SK-N-SH (cell line): Measurements from ENCODE around the gene ARHGEF17. TPM values are rescaled to one million over a fixed set of nuclear protein-coding genes. Genes with fewer than 3 reads are reported as not detected.

ENCODE experiments used
- CTCF ChIA-PET: fragments of 300-600, 350-600 bp; formaldehyde crosslinking; extraction: SDS; loops from one replicate; lab custom pipeline; 2021; lab: Yijun Ruan, JAX
- POLR2A ChIA-PET: fragments of 350-600 bp; sonication (Branson Sonifier 250); formaldehyde crosslinking; extraction: SDS; loops from one replicate; lab custom pipeline; 2020; ENCODE audit warnings: antibody characterized with exemption, inconsistent platforms; lab: Yijun Ruan, JAX
- DNase-seq: peaks from one replicate; pipeline ENCODE4 v3.0.0; 2012
- H2AFZ ChIP-seq: fragments of 200-600 bp; sonication (generic); 2 replicates; pipeline ENCODE4 v1.8.1; 2016; ENCODE audit warnings: antibody characterized with exemption, mild to moderate bottlenecking, low read depth
- H3F3A ChIP-seq: fragments of 200-600 bp; sonication (generic); replicated peaks from 2 replicates; pipeline ENCODE3; 2016; ENCODE audit warnings: antibody characterized with exemption, mild to moderate bottlenecking; ENCODE audit not compliant: insufficient read depth
- H3K27ac ChIP-seq, 2 experiments: fragments of 200-500 bp in 1 of 2; fragments of 200-600 bp in 1 of 2; sonication (Bioruptor generic) in 1 of 2; sonication (generic), shearing (Covaris generic) in 1 of 2; 2 replicates each; pipeline versions ENCODE4 v1.5.1 to v1.6.1; 2014 to 2016; ENCODE audit warnings: low read depth in 2 of 2, inconsistent platforms in 1 of 2, low read length in 1 of 2, mild to moderate bottlenecking in 1 of 2, mixed read lengths in 1 of 2
- H3K27me3 ChIP-seq: fragments of 200-600 bp; sonication (generic), shearing (Covaris generic); 2 replicates; pipeline ENCODE4 v1.6.1; 2016; ENCODE audit warnings: mixed run types; ENCODE audit not compliant: insufficient read depth
- H3K36me3 ChIP-seq, 2 experiments: fragments of 200-500 bp in 1 of 2; fragments of 200-600 bp in 1 of 2; sonication (Bioruptor generic) in 1 of 2; sonication (generic) in 1 of 2; replicated peaks in 1 of 2; 2 replicates each; pipeline versions ENCODE3 to v1.5.1; 2014 to 2016; ENCODE audit warnings: low read length in 1 of 2, mild to moderate bottlenecking in 1 of 2; ENCODE audit not compliant: insufficient read depth in 2 of 2, control insufficient read depth in 1 of 2
- H3K4me1 ChIP-seq, 2 experiments: fragments of 200-500 bp in 1 of 2; fragments of 200-600 bp in 1 of 2; sonication (Bioruptor generic) in 1 of 2; sonication (generic), shearing (Covaris generic) in 1 of 2; 2 replicates each; pipeline versions ENCODE4 v1.5.1 to v1.6.1; 2014 to 2016; ENCODE audit warnings: low read depth in 1 of 2, low read length in 1 of 2, mixed run types in 1 of 2; ENCODE audit not compliant: insufficient read depth in 2 of 2, control insufficient read depth in 1 of 2
- H3K4me2 ChIP-seq: fragments of 200-600 bp; sonication (generic), shearing (Covaris generic); 2 replicates; pipeline ENCODE4 v1.6.1; 2017; ENCODE audit warnings: mixed run types
- H3K4me3 ChIP-seq, 2 experiments: fragments of 200-500 bp in 1 of 2; fragments of 200-600 bp in 1 of 2; sonication (Bioruptor generic) in 1 of 2; sonication (generic), shearing (Covaris generic) in 1 of 2; 2 replicates each; pipeline versions ENCODE4 v1.5.1 to v1.8.1; 2014 to 2016; ENCODE audit warnings: low read depth in 2 of 2, inconsistent platforms in 1 of 2, low read length in 1 of 2, mild to moderate bottlenecking in 1 of 2, mixed read lengths in 1 of 2, moderate library complexity in 1 of 2
- H3K79me2 ChIP-seq: fragments of 200-600 bp; sonication (generic); 2 replicates; pipeline ENCODE4 v1.8.1; 2017; ENCODE audit warnings: mild to moderate bottlenecking; ENCODE audit not compliant: insufficient read depth
- H3K9ac ChIP-seq: fragments of 200-600 bp; sonication (generic); 2 replicates; pipeline ENCODE4 v1.6.1; 2017; ENCODE audit warnings: mixed run types
- H3K9me2 ChIP-seq: fragments of 200-600 bp; sonication (generic); 2 replicates; pipeline ENCODE4 v1.6.1; 2017; ENCODE audit warnings: mixed run types
- H3K9me3 ChIP-seq: fragments of 200-600 bp; sonication (generic); 2 replicates; pipeline ENCODE4 v1.6.1; 2017; ENCODE audit warnings: mixed run types, mild to moderate bottlenecking, moderate library complexity
- H4K20me1 ChIP-seq: fragments of 200-600 bp; sonication (generic); 2 replicates; pipeline ENCODE4 v1.6.1; 2017; ENCODE audit warnings: mild to moderate bottlenecking, mixed run types; ENCODE audit not compliant: insufficient read depth
- EP300 ChIP-seq, 2 experiments: IDR thresholded peaks; 2 replicates each; pipeline versions ENCODE4 v1.4.0 to v1.6.1; 2012; ENCODE audit warnings: borderline replicate concordance in 1 of 2, low read depth in 1 of 2, low read length in 1 of 2
- GATA2 ChIP-seq: sonication (generic); formaldehyde crosslinking; IDR thresholded peaks from 2 replicates; pipeline ENCODE4 v1.5.0; 2020; ENCODE audit warnings: mild to moderate bottlenecking, missing genetic modification reagents
- IRF3 ChIP-seq: fragments of 150-350 bp; IDR thresholded peaks from 2 replicates; pipeline ENCODE4 v1.6.1; 2016; ENCODE audit warnings: mild to moderate bottlenecking, low read depth, low read length
- JUND ChIP-seq: IDR thresholded peaks from 2 replicates; pipeline ENCODE4 v1.4.0; 2012
- MAX ChIP-seq: IDR thresholded peaks from 2 replicates; pipeline ENCODE4 v1.4.0; 2012; ENCODE audit warnings: low read depth
- NRF1 ChIP-seq: IDR thresholded peaks from 2 replicates; pipeline ENCODE4 v1.6.1; 2012; ENCODE audit warnings: low read depth, mild to moderate bottlenecking, low read length
- POLR2AphosphoS5 ChIP-seq: IDR thresholded peaks from 2 replicates; pipeline ENCODE4 v1.6.1; 2012; ENCODE audit warnings: low read depth, low read length
- RCOR1 ChIP-seq: fragments of 150-350 bp; IDR thresholded peaks from 2 replicates; pipeline ENCODE4 v1.6.1; 2017; ENCODE audit warnings: antibody characterized with exemption, low read length
- REST ChIP-seq: IDR thresholded peaks from 2 replicates; pipeline ENCODE4 v1.6.1; 2012; ENCODE audit warnings: mild to moderate bottlenecking, low read depth, low read length, moderate library complexity
- TCF12 ChIP-seq: IDR thresholded peaks from 2 replicates; pipeline ENCODE4 v1.4.0; 2012
- USF1 ChIP-seq: IDR thresholded peaks from 2 replicates; pipeline ENCODE4 v1.4.0; 2012; ENCODE audit warnings: low read depth, borderline replicate concordance
- ZBTB33 ChIP-seq: IDR thresholded peaks from 2 replicates; pipeline ENCODE4 v1.4.0; 2012; ENCODE audit warnings: low read depth, borderline replicate concordance
- WGBS: methylation state at CpG from one replicate; pipeline ENCODE4 v1.1.6; 2017; ENCODE audit warnings: low lambda C conversion rate; 5-methylcytosine and 5-hydroxymethylcytosine counted together
- polyA plus RNA-seq, 3 experiments: library from polyadenylated mRNA; depleted of rRNA; stranded (reverse); fragments of >200 nt; gene quantifications; 2 replicates each; pipeline ENCODE4 v1.2.3, GENCODE V29; 2012

Gene ARHGEF17
- polyA plus RNA-seq, 1 of the 3 experiments (the other 2 are of a cell fraction), result 45.9 TPM

- Histone ChIP-seq H4K20me1 (no peaks in the 10 kb centered on the region), H3K9ac (no peak overlapping the region), H3K27me3 (no peaks in the 10 kb centered on the region), H2AFZ (no peak overlapping the region), H3K36me3 (peaks cover 31 to 65% of the 10 kb centered on the region in 2 experiments), H3K4me2 (no peak overlapping the region), H3K27ac (no peak overlapping the region; a peak in 1 of 4 replicates), H3K4me3 (no peak overlapping the region), H3K9me3 (no peaks in the 10 kb centered on the region), H3F3A (peaks cover 4% of the 10 kb centered on the region), H3K79me2 (no peaks in the 10 kb centered on the region), H3K4me1 (peaks cover 0 to 10% of the 10 kb centered on the region in 2 experiments; a peak in 1 of 4 replicates), H3K9me2 (no peaks in the 10 kb centered on the region)
- TF ChIP-seq ZBTB33 (no peak), TCF12 (no peak), MAX (no peak), POLR2AphosphoS5 (no peak), EP300 (IDR thresholded peaks at IDR 0.05; ENCODE audit: borderline replicate concordance in 1 of 2, low read depth in 1 of 2, low read length in 1 of 2) (no peak), NRF1 (no peak), GATA2 (no peak), IRF3 (no peak), REST (no peak), USF1 (no peak), RCOR1 (no peak), JUND (no peak)
- DNase-seq, result no peak
- ChIA-PET POLR2A (interaction anchor here (1.0 kb wide), 1 partner anchor 57 kb away, joined by 3 read pairs; no protein-coding TSS in a partner anchor), CTCF (interaction anchor here (1.0 to 22.4 kb wide), 7 partner anchors 9 to 295 kb away, joined by 3 to 313 read pairs (median 3); no protein-coding TSS in a partner anchor)
- WGBS, result 89% methylated on average over 12 of the region's 24 CpGs
These were observed 57.5 kb downstream of the ARHGEF17 start for GRCh38 chr11:73365352-73366264.
